Stimulated activated CD8-positive, alpha-beta memory T cell treated with anti-CD3 and anti-CD28 coated beads, Interleukin-2, amount 100 ng/mL, for 1 hour (primary cell): Measurements from ENCODE around the gene RENBP.
A peak's percentile ranks its signal among the peaks of the same experiment; 100 is the strongest.
"Not testable (repeated sequence)": the region's sequence is repeated elsewhere in the genome, so short reads cannot be mapped to it uniquely, and the experiment has no call there.

Experiments used
- DNase-seq, 2 donors: peaks; one replicate each; pipeline ENCODE4 v3.0.0-alpha.2; 2020; ENCODE audit warnings: low read depth in 2 of 2

Gene RENBP

GRCh38 chrX:153944140-153944799 is at the start of gene RENBP:
Gene RENBP, minus strand, starts transcription at chrX:153944643. Its CDS starts 33 bp downstream, at chrX:153944610.
- DNase-seq = no peak

- no peak for DNase-seq
Observed at GRCh38 chrX:153993978-153994377, 49.5 kb upstream of the RENBP start.

GRCh38 chrX:153993079-153993478 is 48.6 kb upstream of the RENBP start:
- no peak for DNase-seq

- DNase-seq = no peak
Observed at GRCh38 chrX:153992180-153992579, 47.7 kb upstream of the RENBP start.

GRCh38 chrX:153991013-153991580 is 46.7 kb upstream of the RENBP start:
- no peak for DNase-seq

- DNase-seq = no peak
Observed at GRCh38 chrX:153989973-153990655, 45.7 kb upstream of the RENBP start.

GRCh38 chrX:153988493-153988892 is 44.0 kb upstream of the RENBP start:
- no peak for DNase-seq

- no peak for DNase-seq
Observed at GRCh38 chrX:153984351-153985178, 40.1 kb upstream of the RENBP start.

GRCh38 chrX:153983321-153983801 is 38.9 kb upstream of the RENBP start:
- no peak for DNase-seq

- peak in 1 of 2 donors; percentile 31 for DNase-seq
Observed at GRCh38 chrX:153981771-153982533, 37.5 kb upstream of the RENBP start.

- DNase-seq = no peak
Observed at GRCh38 chrX:153981231-153981630, 36.8 kb upstream of the RENBP start.

- DNase-seq = not testable (repeated sequence)
Observed at GRCh38 chrX:153980394-153980793, 36.0 kb upstream of the RENBP start.

- DNase-seq = no peak
Observed at GRCh38 chrX:153974726-153975286, 30.4 kb upstream of the RENBP start.

GRCh38 chrX:153974003-153974725 is 29.7 kb upstream of the RENBP start:
- DNase-seq = no peak

GRCh38 chrX:153973127-153974002 is 28.9 kb upstream of the RENBP start:
- no peak for DNase-seq

- peak; percentile 72 to 76 for DNase-seq
Observed at GRCh38 chrX:153972368-153973126, 28.1 kb upstream of the RENBP start, which contains the start of gene TMEM187. Gene TMEM187, plus strand, starts transcription at chrX:153972754. Its CDS starts 9,309 bp downstream, at chrX:153982063.

- peak; percentile 81 to 84 for DNase-seq
Observed at GRCh38 chrX:153971450-153972367, 27.3 kb upstream of the RENBP start, which contains the start of gene HCFC1. Gene HCFC1, minus strand, starts transcription at chrX:153971818. Its CDS starts 978 bp downstream, at chrX:153970840.
